DMS53 (cell line): Measurements from ENCODE around the gene CLASP2.
"Not testable (repeated sequence)": the region's sequence is repeated elsewhere in the genome, so short reads cannot be mapped to it uniquely, and the experiment has no call there.

Experiments
- DNase-seq: peaks from one replicate; lab custom pipeline; 2025; lab: John Stamatoyannopoulos, UW

Gene CLASP2

DNA sequence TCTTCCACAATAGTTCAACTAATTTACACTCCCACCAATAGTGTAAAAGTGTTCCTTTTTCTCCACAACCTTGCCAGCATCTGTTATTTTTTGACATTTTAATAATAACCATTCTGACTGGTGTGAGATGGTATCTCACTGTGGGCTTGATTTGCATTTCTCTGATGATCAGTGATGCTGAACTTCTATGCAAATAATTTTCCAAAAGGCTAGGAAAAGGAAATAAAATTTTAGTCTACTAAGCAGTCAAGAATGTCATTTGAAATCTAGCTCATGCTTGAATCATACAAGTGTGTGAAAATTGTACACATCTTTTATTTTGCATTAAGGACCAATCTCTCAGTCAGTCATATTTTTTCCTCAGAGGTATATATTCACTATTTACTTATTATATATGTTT is 176.1 kb downstream of the CLASP2 start:
- DNase-seq = no peak

- DNase-seq = no peak
These were observed 179.2 kb downstream of the CLASP2 start for GRCh38 chr3:33538678-33539339.

DNA sequence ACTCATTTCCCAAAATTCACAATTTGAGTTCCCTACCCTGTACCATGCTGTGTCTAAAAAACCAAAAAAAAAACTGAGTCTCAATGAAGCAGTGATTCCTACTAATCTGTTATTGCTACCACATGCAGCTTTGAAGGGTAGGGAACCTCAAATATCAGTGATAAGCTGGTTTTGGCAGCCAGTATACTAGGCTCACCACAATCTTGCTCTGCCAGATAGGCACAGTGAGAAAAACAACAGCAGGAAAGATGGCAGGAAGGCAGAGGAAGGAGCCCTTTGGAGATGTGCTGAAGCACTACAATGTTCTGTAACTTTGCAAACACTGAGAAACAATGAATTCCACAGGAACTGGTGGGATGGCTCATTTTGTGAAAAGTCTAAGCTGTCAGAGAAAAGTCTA is 180.9 kb downstream of the CLASP2 start:
- no peak for DNase-seq

DNA sequence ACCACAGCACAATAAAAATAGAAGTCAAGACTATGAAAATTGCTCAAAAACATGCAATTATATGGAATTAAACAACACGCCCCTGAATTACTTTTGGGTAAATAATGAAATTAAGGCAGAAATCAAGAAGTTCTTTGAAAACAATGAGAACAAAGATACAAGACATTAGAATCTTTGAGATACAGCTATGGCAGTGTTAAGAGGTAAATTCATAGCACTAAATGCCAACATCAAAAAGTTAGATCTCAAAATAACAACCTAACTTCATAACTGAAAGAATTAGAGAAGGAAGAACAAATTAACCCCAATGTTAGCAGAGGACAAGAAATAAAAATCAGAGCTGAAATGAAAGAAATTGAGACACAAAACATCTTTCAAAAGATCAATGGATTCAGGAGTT is 191.3 kb downstream of the CLASP2 start:
- no peak for DNase-seq

GRCh38 chr3:33525232-33525631 is 192.8 kb downstream of the CLASP2 start:
- DNase-seq = peak; percentile 50

DNA sequence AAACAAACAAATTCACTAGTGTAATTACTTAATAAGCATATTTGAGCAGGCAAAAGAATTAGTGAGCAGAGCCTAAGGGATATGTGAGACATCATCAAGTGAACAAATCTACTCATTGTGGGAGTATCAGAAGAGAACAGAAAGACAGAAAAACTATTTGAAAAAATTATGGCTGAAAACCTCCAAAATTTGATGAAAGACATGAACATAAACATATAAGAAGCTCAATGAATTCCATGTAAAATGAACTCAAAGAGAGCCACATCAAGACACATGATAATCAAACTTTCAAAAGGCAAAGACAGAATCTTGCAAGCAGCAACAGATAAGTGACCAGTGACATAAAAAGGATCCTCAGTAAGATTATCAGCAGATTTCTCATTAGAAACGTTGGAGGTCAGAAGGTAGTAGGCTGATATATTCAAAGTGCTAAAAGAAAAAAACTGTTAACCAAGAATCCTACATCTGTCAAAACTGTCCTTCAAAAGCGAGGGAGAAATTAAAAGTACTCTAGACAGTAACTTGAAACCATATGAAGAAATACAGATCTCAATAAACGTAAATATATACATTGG is 194.9 kb downstream of the CLASP2 start:
- DNase-seq = no peak

DNA sequence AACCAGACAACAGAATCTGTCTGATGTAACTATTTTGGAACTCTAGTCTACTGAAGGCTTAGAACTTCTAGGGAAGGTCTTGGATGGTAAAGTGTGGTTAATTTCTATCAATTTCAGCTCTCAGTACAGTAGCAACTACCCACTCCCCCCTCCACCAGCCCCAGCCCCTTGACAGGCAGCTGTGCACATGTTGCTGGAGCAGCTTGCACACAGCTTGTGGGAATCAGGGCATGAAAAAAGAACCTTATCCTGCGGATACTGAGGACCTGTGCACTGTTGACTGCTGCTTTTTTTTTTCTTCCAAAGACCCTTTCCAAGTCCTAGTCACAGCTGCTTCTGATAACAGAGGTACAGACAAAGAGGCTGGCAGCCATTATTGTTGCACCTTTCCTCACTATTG is 196.3 kb downstream of the CLASP2 start:
- no peak for DNase-seq

DNA sequence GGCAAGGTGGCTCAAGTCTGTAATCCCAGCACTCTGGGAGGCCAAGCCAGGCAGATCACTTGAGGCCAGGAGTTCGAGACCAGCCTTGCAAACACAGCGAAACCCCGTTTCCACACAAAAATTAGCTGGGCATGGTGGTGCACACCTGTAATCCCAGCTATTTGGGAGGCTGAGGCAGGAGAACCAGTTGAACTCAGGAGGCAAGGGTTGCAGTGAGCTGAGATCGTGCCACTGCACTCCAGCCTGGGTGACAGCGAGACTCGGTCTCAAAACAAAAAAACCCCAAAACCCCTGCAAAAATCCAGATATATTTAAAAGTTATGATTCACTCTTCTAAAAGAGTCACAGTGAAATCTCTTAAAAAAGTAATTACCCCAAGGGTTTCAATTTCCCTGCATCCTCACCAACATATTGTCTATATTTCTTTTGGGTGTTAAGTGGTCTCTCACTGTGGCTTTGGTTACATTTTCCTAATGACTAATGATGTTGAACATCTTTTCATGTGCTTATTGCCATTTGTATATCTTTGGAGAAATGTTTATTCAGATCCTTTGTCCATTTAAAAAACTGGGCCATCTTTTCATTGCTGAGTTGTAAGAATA is 204.7 kb downstream of the CLASP2 start:
- DNase-seq = no peak

- DNase-seq = no peak
These were observed 213.0 kb downstream of the CLASP2 start for GRCh38 chr3:33505027-33505426.

DNA sequence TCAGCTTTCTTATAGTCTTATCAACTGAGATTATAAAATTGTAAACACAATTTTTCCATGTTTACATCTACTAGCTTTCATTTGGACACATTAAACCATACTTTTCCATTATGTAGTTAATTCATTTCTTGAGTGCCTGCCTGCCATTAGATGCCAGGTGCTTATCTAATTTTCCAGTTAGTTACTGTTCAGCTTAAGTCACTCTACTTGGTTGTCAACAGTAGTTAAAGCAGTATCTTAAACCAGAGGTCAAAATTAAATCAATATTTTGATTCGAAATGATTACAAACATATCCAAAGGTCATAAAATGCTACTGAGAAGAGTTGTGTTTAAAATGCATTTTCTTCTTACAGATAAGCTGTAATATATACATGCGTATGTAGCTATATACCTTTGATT is 221.6 kb downstream of the CLASP2 start:
- no peak for DNase-seq

DNA sequence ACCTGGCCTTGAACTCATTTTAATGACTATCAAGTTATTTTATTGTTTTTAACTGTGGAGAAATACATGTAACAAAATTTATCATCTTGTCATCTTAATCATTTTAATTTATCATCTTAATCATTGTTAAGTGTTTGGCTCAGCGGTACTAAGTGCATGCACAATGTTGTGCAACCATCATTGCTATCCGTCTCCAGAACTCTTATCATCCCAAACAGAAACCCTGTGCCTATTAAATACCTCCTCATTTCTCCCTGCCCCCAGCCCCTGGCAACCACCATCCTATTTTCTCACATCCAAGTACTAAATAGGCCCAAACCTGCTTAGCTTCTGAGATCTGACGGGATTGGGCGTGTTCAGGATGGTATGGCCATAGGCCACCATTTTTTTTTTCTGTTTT is 226.3 kb downstream of the CLASP2 start:
- no peak for DNase-seq

GRCh38 chr3:33490641-33491241 is 227.3 kb downstream of the CLASP2 start:
- DNase-seq = no peak

DNA sequence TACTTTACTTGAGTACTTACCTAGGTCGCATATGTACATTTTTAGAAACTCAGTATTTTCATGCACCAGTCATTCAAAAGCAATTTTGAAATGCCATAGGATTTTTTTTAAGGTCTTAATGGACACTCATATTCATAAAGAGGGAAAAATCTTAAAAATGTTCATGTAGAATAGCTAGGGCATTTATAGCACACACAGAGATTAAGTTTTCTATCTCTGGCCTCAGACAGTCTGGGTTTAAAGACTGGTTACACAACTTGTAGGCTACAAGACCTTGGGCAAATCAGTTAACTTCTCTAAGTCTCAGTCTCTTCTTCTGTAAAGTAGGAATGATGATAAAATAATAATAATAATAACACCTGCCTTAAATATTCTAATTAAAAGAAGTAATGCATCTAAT is 229.4 kb downstream of the CLASP2 start:
- no peak for DNase-seq

- no peak for DNase-seq
These were observed 229.8 kb downstream of the CLASP2 start for GRCh38 chr3:33488246-33488645.

DNA sequence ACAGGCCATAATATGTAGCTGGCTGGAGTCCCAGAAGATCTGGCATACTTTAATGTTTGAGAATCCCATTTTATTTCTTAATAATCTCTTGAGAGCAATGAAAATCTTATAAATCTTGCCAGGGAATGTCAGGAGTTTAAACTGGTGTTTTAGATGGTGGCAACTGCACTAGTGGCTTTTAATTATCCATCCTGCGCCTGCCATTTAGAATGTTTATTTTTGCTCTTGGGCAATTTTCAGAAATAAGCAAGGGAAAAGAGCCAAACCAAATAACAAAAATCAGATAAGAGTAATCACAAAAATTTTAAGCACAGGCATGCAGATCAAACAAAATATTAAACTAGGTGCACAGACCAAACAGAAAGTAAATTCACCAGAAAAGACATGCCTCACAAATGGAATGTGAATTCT is 235.9 kb downstream of the CLASP2 start:
- DNase-seq = no peak

DNA sequence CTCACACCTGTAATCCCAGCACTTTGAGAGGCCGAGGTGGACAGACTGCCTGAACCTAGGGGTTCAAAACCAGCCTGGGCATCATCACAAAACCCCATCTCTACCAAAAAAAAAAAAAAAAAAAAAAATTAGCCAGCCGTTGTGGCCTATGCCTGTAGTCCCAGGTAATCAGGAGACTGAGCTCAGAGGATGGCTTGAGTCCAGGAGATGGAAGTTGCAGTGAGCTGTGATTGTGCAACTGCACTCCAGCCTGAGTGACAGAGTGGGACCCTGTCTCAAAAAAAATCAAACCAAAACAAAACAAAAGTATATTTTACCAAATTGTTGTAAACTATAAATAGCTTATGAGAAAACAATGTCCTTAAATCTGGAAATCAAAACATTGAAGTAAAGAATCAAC is 243.2 kb downstream of the CLASP2 start:
- DNase-seq = no peak

GRCh38 chr3:33473813-33474212 is 244.2 kb downstream of the CLASP2 start:
- no peak for DNase-seq

DNA sequence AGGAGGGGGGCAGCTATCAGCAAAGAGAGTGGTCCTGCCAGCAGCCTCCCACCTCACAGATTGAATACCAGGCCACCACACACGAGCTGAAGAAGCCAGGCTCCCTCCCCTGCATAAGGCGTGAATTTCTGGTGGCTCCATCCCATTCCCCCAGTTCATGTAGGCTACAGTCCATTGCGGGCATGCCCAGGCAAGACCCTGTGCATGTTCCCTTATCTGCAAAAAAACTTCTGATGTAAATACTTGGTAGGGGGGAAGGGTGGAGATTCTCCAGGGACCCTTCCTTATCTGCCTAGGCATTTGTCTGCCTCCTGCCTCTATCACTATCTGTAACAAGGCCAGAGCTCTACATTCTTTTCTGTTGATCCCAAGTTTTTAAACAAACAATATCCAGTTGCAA is 250.3 kb downstream of the CLASP2 start:
- DNase-seq = no peak

DNA sequence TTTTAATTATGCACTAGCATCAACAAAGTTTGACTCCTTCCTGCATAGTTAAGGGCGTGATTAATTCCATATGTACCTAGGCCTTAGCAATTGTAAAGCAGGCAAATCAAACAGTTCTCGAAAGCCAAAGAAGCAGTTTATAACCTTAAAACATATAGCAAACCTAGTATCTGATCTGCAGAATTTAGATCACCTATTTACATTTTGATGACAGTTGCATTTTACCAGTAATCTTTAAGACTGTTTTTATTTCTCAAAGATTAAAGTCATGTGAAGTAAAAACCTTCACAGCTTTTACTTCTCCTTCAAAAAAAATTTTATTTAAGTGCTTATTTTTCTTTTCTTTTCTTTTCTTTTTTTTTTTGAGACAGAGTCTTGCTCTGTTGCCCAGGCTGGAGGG is 257.0 kb downstream of the CLASP2 start:
- no peak for DNase-seq

DNA sequence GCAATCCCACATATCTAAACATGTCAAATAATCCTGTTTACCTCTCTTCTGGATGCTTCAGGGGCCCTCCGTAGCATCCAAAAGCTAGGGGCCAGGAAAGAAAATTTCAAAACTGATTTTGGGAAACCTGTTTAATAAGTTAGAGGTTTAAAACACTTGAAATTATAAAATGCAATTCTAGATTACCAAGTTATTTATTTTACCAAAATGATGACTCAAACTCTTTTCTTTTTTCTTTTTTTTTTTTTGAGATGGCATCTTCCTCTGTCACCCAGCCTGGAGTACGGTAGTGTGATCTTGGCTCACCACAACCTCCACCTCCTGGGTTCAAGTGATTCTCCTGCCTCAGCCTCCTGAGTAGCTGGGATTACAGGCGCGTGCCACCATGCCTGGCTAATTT is 258.5 kb downstream of the CLASP2 start:
- DNase-seq = not testable (repeated sequence)

GRCh38 chr3:33458446-33458845 is 259.6 kb downstream of the CLASP2 start:
- no peak for DNase-seq

DNA sequence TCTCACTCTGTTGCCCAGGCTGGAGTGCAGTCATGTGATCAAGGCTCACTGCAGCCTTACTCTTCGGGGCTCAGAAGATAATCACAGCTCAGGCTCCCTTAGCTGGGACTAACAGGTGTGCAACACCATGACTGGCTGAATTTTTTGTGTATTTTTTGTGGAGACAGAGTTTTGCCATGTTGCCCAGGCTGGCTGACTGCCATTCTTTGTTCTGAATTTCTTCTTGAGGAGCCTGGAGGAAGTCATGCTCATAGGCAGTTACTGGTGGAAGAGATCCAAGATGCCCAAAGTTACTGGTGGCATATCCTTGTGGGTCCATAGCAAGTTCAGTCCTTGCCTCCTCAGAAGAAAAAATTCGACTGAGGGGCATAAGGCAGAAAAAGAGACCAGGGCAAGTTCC is 261.3 kb downstream of the CLASP2 start:
- no peak for DNase-seq

DNA sequence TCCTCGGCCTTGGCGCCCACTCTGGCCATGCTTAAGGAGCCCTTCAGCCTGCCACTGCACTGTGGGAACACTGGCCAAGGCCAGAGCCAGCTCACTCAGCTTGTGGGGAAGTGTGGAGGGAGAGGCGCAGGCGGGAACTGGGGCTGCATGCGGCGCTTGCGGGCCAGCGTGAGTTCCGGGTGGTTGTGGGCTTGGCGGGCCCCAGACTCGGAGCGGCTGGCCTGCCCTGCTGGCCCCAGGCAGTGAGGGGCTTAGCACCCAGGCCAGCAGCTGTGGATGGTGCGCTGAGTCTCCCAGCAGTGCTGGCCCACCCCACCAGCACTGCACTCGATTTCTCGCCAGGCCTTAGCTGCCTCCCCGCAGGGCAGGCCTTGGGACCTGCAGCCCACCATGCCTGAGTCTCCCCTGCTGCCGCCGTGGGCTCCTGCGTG is 264.7 kb downstream of the CLASP2 start:
- DNase-seq = no peak
